NCI-H345 treated with DMSO at 0.1 percent for 48 hours (cell line): ENCODE results near the gene ZNF778.
"Not testable (repeated sequence)": the region's sequence is repeated elsewhere in the genome, so short reads cannot be mapped to it uniquely, and the experiment has no call there.

Source experiments
- DNase-seq: peaks from one replicate; lab custom pipeline; 2025; ENCODE audit not compliant: unreplicated experiment; lab: John Stamatoyannopoulos, UW

The ZNF778 gene

DNA sequence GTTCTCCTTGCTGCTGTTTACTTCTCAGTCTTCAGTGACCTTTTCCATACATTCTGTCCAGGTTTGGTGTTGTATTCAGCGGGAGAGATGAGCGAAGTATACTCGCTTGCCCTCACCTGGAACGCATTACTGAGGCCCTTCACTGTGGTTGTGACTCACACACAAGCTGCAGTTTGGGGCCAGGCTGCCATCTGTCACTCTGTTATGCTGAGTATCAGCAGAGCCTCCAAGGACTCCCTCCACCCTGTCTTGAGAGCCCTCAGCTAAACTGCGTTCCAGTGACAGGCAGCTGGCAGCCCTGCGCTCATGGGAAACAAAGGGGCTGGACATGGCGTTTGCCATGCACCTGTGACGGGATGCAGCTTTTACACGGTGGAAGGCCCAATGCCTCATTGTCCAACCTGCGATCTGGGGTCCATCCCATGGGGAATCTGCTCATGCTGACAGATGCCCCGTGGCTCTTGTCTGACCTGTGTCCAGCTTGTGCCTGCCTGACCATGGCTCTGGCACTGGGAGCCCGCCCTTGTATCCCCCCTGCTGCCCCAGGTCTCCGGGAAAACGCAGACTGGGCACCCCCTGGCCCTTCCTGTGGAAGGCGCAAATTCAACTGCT lies 6.5 kb upstream of the ZNF778 start:
- DNase-seq, result no peak

DNA sequence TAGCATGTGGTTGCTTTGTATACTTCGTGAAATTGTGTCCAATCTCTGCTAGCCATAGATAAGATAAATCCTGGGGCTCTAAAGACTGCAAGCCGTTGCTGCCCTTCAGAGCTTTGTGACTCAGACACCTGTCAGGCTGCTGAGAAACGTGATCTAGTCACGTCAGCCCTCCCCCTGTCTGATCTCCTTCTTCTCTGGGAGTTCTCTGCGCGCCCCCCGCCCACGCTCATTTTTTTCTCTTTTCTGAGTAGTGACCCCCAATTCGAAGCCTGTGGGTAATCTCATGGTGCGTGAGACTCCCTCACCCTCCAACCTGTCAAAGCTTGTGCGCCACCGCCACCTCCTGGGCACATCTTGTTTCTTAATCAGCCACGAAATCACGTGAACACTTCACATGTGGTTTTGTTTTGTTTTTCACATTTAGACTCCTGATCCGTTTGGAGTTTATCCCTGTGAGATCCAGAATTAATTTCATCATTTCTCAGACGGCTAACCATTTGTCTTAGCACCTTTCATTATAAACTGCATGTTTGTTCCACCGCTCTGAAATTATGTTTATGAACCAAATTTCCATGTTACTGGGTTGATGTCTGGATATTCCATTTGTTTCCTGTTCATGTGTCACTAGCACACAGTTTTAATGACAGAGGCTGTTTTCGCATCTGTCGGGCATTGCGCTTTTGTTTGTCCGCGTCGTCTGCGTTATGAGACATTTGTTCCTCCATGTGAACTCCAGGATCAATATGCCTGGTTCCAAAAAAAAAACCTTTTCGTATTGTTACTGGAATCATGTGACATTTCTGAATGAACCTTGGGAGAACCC lies 977 bp upstream of the ZNF778 start:
- peak; percentile 46 for DNase-seq

DNA sequence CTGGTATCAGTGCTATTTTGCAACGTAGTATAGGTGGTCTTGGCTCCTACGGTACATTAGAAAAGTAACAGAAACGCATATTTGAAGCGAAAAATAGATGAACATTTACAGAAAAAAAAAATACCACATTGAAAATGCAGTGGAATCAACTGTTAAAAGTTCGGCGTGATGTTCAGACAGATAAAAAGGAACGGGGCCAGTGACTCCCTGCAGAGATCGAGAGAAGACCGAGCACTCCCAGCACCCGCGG lies 440 bp upstream of the ZNF778 start:
- no peak for DNase-seq

DNA sequence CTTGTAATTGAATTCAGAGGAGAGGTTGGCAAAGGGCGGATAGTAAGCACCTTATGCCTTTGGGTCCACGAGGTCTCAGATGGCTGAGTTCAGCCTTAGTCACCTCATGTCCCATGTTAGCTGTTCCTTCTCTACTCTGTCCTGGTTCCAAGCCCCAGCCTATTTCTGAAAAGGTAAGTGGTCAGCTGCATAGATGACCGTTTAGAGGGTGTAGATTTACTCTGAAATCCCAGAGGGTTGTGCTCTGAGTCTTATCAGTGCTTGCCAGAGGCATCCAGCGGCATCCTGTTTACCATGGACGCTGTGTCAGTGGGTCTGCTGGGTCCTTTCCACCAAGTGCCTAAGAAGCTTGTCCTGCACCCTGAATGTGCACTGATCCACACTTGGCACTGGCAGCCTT lies 1.9 kb downstream of the ZNF778 start:
- DNase-seq, result no peak

GRCh38 chr16:89221604-89222003 lies 4.1 kb downstream of the ZNF778 start:
- DNase-seq, result no peak

GRCh38 chr16:89222931-89223330 lies 5.4 kb downstream of the ZNF778 start:
- DNase-seq, result no peak

DNA sequence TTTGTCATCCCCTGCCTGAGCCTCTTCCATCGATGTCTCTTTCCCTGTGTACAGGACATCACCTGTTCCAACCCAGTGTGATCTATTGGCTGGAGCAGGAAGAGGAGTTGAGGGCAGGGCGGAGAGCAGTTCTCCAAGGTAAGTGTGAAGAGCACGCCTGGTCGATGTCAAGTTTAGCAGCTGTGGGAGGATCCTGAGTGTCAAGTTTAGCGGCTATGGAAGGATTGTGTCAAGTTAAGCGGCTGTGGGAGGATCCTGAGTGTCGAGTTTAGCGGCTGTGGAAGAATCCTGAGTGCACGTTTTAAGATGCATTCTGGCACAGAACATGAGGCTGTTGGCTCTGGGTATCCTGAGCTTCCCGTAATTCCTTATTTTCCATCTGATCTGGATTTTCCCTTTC lies 7.2 kb downstream of the ZNF778 start:
- DNase-seq, result no peak

DNA sequence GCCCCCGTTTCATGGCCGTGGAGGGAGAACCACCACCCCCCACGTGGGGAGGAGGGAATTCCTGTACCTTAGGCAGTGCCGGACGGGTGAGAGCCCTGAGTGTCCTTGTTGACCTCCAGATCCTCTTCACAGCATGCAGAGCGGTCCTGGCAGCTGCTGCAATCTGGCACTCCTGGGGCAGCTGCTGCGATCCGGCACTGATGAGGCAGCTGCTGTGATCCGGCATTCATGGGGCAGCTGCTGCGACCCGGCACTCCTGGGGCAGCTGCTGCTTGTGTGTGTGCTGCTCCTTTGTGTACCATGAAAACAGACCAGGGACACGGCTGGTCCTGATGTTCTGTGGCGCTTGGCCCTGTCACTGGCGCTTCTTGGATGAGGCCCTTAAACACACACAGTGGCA lies 12.8 kb downstream of the ZNF778 start:
- DNase-seq, result no peak

- DNase-seq, result no peak
Observed at GRCh38 chr16:89232107-89232506, 14.6 kb downstream of the ZNF778 start.

- DNase-seq, result no peak
Observed at GRCh38 chr16:89233678-89234490, 16.4 kb downstream of the ZNF778 start.

- DNase-seq, result no peak
Observed at GRCh38 chr16:89237733-89238132, 20.2 kb downstream of the ZNF778 start.

GRCh38 chr16:89241187-89242007 lies 23.9 kb downstream of the ZNF778 start:
- peak; percentile 17 for DNase-seq

- DNase-seq, result no peak
Observed at GRCh38 chr16:89242795-89243200, 25.3 kb downstream of the ZNF778 start.

GRCh38 chr16:89243664-89244063 lies 26.2 kb downstream of the ZNF778 start:
- DNase-seq, result no peak

GRCh38 chr16:89244264-89244663 lies 26.8 kb downstream of the ZNF778 start:
- DNase-seq, result not testable (repeated sequence)

DNA sequence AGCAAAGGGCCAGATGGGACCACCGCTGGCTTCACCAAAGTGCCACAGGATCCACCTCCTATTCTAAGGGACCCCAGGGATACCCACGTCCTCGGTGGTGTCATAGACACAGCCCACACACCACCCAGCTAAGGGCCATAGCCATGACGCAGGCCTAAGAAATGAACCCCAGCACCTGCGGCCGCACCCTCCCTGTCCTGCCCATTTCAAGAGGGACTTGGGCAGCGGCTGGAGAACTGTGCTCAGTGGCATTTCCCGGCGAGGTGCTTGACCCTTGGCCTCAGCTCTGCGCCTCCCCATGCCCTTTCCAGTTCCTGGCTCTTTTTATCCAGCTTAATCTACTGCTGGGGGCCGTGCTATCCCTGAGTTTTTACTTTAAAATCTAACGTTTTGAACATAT lies 27.3 kb downstream of the ZNF778 start:
- DNase-seq, result no peak

DNA sequence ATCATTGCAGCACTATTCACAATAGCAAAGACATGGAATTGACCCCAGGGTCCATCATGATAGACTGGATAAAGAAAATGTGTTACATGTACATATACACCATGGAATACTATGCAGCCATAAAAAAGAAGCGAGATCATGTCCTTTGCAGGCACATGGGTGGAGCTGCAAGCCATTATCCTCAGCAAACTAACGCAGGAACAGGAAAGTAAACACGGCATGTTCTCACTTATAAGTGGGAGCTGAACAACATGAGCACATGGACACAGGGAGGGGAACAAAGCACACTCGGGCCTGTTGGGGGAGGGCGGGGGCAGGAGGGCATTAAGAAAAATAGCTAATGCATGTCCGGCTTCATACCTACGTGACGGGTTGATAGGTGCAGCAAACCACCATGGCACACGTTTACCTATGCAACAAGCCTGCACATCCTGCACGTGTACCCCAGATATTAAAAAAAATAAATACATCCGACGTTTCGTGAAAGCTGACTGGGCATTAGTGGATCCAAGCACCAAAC lies 28.9 kb downstream of the ZNF778 start:
- DNase-seq, result no peak

DNA sequence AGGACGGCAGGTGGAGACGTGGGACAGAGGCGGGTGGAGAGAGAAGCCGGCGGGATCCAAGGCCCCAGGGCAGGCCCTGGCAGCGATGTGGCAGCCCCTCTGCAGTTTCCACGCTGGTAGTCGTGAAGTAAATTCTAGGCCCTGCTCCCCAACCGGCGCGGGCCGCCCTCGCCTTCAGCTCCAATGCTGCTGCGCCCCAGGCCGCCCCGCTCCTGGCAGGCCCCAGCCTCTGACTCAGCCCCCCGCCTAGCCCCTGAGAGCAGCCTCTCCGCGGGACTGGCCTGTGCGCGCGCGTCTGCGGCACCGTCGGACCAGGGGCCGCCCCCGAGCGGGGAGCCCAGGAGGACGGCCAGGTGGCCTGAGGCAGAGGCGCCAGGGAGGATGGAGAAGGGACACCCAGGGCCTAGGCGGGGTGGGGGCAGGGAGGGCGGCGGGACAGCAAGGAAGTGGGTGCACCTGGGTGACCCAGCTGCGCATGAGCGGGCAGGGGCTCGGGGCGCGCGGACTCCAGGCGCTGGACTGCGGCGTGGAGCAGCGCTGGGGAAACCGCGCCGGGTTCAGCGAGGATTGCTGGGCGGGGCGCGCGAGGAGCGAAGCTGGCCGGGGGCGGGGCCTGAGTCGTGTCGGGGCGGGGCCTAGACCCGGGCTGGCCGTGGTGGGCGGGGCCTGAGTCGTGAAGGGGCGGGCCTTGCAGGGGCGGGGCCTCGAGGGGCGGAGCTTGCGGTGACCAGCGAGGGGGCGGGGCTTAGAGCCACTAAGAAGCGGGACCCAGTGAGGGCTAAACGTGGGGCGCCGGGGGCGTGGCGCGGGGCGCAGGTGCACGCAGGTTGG lies 29.6 kb downstream of the ZNF778 start:
- peak; percentile 50 for DNase-seq

DNA sequence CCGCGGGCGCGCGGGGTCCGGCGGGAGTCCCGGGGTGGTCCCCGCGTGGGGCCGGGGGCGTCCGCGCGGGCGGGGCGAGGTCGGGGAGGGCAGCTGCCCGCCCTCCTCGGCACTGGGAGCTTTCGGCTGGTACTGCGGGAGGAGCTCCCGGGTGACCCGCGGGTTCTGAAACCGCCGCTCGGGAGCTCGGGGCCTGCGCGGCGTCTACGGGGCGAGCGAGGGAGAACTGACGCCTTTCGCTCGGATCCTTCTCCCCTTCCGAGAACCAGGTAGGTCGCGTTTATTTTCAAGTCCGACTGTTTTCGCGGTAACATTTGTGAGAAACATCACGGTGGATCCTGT lies 30.2 kb downstream of the ZNF778 start:
- not testable (repeated sequence) for DNase-seq
